Karpas-422 (cell line): ENCODE results near the gene CYP2F1. TPM values are rescaled to one million over a fixed set of nuclear protein-coding genes. Genes with fewer than 3 reads are reported as not detected.

Experiments
- DNase-seq: peaks from one replicate; pipeline ENCODE4 v3.0.0-alpha.2; 2015
- H2AFZ ChIP-seq: fragments of 200-600 bp; sonication (generic); 2 replicates; pipeline ENCODE4 v1.6.1; 2014; ENCODE audit warnings: antibody characterized with exemption, low read length, mixed read lengths
- H3K27ac ChIP-seq: fragments of 200-600 bp; sonication (generic); 2 replicates; pipeline ENCODE4 v1.5.1; 2014; ENCODE audit warnings: mild to moderate bottlenecking, low read length, moderate library complexity
- H3K27me3 ChIP-seq: fragments of 200-600 bp; sonication (generic); 2 replicates; pipeline ENCODE4 v1.6.1; 2014; ENCODE audit warnings: low read length, mixed read lengths
- H3K36me3 ChIP-seq: fragments of 200-600 bp; sonication (generic); 2 replicates; pipeline ENCODE4 v1.6.1; 2014; ENCODE audit warnings: low read length, mixed read lengths; ENCODE audit not compliant: insufficient read depth
- H3K4me1 ChIP-seq: fragments of 200-600 bp; sonication (generic); 2 replicates; pipeline ENCODE4 v1.6.1; 2014; ENCODE audit warnings: mild to moderate bottlenecking, low read length, mixed read lengths
- H3K4me2 ChIP-seq: fragments of 200-600 bp; sonication (generic); 2 replicates; pipeline ENCODE4 v1.6.1; 2014; ENCODE audit warnings: low read length, low read depth, mild to moderate bottlenecking; ENCODE audit not compliant: poor library complexity, severe bottlenecking
- H3K4me3 ChIP-seq: fragments of 200-600 bp; sonication (generic); 2 replicates; pipeline ENCODE4 v1.5.1; 2014; ENCODE audit warnings: mild to moderate bottlenecking, antibody characterized with exemption, low read length, mixed read lengths
- H3K79me2 ChIP-seq: fragments of 200-600 bp; sonication (generic); 2 replicates; pipeline ENCODE4 v1.6.1; 2014; ENCODE audit warnings: mild to moderate bottlenecking, low read length, mixed read lengths
- H3K9ac ChIP-seq: fragments of 200-600 bp; sonication (generic); 2 replicates; pipeline ENCODE4 v1.6.0; 2014; ENCODE audit warnings: low read length
- H3K9me2 ChIP-seq: fragments of 200-600 bp; sonication (generic), shearing (Covaris generic); replicated peaks from 2 replicates; pipeline ENCODE4 v1.6.0; 2014; ENCODE audit warnings: mild to moderate bottlenecking, low read length, moderate library complexity; ENCODE audit not compliant: insufficient read depth
- H3K9me3 ChIP-seq: fragments of 300-700, 200-600 bp; sonication (generic); 2 replicates; pipeline ENCODE4 v1.6.1; 2014; ENCODE audit warnings: low read length, mixed read lengths
- H4K20me1 ChIP-seq: fragments of 200-600 bp; sonication (generic); 2 replicates; pipeline ENCODE4 v1.6.1; 2014; ENCODE audit warnings: mild to moderate bottlenecking, antibody characterized with exemption, low read length, low read depth; ENCODE audit not compliant: insufficient read depth
- total RNA-seq: library from RNA; depleted of rRNA; stranded (reverse); fragments of >200 nt; shearing (Covaris generic); gene quantifications from 2 replicates; pipeline ENCODE4 v1.2.3, GENCODE V29; 2014; ENCODE audit warnings: low replicate concordance

Gene CYP2F1
- total RNA-seq, 1 experiment from 2014 or later: not detected

GRCh38 chr19:41154060-41154459 lies 39.8 kb downstream of the CYP2F1 start:
- Histone ChIP-seq H2AFZ (no peak overlapping the region), H3K27ac (no peak overlapping the region), H3K9ac (no peak overlapping the region), H4K20me1 (no peaks in the 10 kb centered on the region), H3K27me3 (no peaks in the 10 kb centered on the region), H3K9me3 (no peaks in the 10 kb centered on the region), H3K4me3 (no peak overlapping the region), H3K4me1 (no peaks in the 10 kb centered on the region), H3K79me2 (no peaks in the 10 kb centered on the region), H3K4me2 (no peak overlapping the region), H3K9me2 (no peaks in the 10 kb centered on the region), H3K36me3 (no peaks in the 10 kb centered on the region)
- DNase-seq: no peak

GRCh38 chr19:41156207-41156606 lies 42.0 kb downstream of the CYP2F1 start:
- Histone ChIP-seq H3K79me2 (no peaks in the 10 kb centered on the region), H3K27me3 (no peaks in the 10 kb centered on the region), H3K4me1 (no peaks in the 10 kb centered on the region), H3K27ac (no peak overlapping the region), H3K4me3 (no peak overlapping the region), H3K9ac (no peak overlapping the region), H2AFZ (no peak overlapping the region), H3K9me3 (no peaks in the 10 kb centered on the region), H3K4me2 (no peak overlapping the region), H4K20me1 (no peaks in the 10 kb centered on the region), H3K36me3 (no peaks in the 10 kb centered on the region), H3K9me2 (no peaks in the 10 kb centered on the region)
- no peak for DNase-seq

GRCh38 chr19:41159881-41160280 lies 45.6 kb downstream of the CYP2F1 start:
- H3K4me2 ChIP-seq: no peak overlapping the region
- H3K36me3 ChIP-seq: no peaks in the 10 kb centered on the region
- H2AFZ ChIP-seq: no peak overlapping the region
- no peaks in the 10 kb centered on the region for H3K9me3 ChIP-seq
- H3K27ac ChIP-seq: no peak overlapping the region
- no peaks in the 10 kb centered on the region for H3K9me2 ChIP-seq
- H3K4me1 ChIP-seq: no peaks in the 10 kb centered on the region
- H3K79me2 ChIP-seq: no peaks in the 10 kb centered on the region
- H3K4me3 ChIP-seq: no peak overlapping the region
- no peak for DNase-seq
- H3K27me3 ChIP-seq: no peaks in the 10 kb centered on the region
- no peak overlapping the region for H3K9ac ChIP-seq
- no peaks in the 10 kb centered on the region for H4K20me1 ChIP-seq

GRCh38 chr19:41161903-41162302 lies 47.7 kb downstream of the CYP2F1 start:
- DNase-seq: no peak
- Histone ChIP-seq H3K4me1 (no peaks in the 10 kb centered on the region), H2AFZ (no peak overlapping the region), H3K27ac (no peak overlapping the region), H3K4me3 (no peak overlapping the region), H3K9me3 (no peaks in the 10 kb centered on the region), H3K9me2 (no peaks in the 10 kb centered on the region), H3K36me3 (no peaks in the 10 kb centered on the region), H3K4me2 (no peak overlapping the region), H4K20me1 (no peaks in the 10 kb centered on the region), H3K9ac (no peak overlapping the region), H3K79me2 (no peaks in the 10 kb centered on the region), H3K27me3 (no peaks in the 10 kb centered on the region)

GRCh38 chr19:41166944-41167804 lies 52.9 kb downstream of the CYP2F1 start:
- Histone ChIP-seq H3K4me1 (no peaks in the 10 kb centered on the region), H3K4me3 (no peak overlapping the region), H3K9me2 (no peaks in the 10 kb centered on the region), H3K4me2 (no peak overlapping the region), H4K20me1 (no peaks in the 10 kb centered on the region), H3K27me3 (no peaks in the 10 kb centered on the region), H2AFZ (no peak overlapping the region), H3K27ac (no peak overlapping the region), H3K36me3 (no peaks in the 10 kb centered on the region), H3K9ac (no peak overlapping the region), H3K9me3 (no peaks in the 10 kb centered on the region), H3K79me2 (no peaks in the 10 kb centered on the region)
- DNase-seq: no peak

- no peaks in the 10 kb centered on the region for H3K36me3 ChIP-seq
- H2AFZ ChIP-seq: no peak overlapping the region
- H3K4me1 ChIP-seq: no peaks in the 10 kb centered on the region
- H3K27me3 ChIP-seq: no peaks in the 10 kb centered on the region
- H3K4me3 ChIP-seq: no peak overlapping the region
- H4K20me1 ChIP-seq: no peaks in the 10 kb centered on the region
- no peak overlapping the region for H3K9ac ChIP-seq
- H3K27ac ChIP-seq: no peak overlapping the region
- no peak for DNase-seq
- no peaks in the 10 kb centered on the region for H3K9me2 ChIP-seq
- H3K9me3 ChIP-seq: no peaks in the 10 kb centered on the region
- H3K4me2 ChIP-seq: no peak overlapping the region
- H3K79me2 ChIP-seq: no peaks in the 10 kb centered on the region
These were observed 58.3 kb downstream of the CYP2F1 start for GRCh38 chr19:41172297-41173164.

GRCh38 chr19:41174297-41174928 lies 60.2 kb downstream of the CYP2F1 start:
- Histone ChIP-seq H3K9ac (no peak overlapping the region), H3K4me3 (no peak overlapping the region), H4K20me1 (no peaks in the 10 kb centered on the region), H3K9me3 (no peaks in the 10 kb centered on the region), H3K9me2 (no peaks in the 10 kb centered on the region), H3K27ac (no peak overlapping the region), H2AFZ (no peak overlapping the region), H3K27me3 (no peaks in the 10 kb centered on the region), H3K4me2 (no peak overlapping the region), H3K4me1 (no peaks in the 10 kb centered on the region), H3K36me3 (no peaks in the 10 kb centered on the region), H3K79me2 (no peaks in the 10 kb centered on the region)
- no peak for DNase-seq
